Stimulated activated CD4-positive, alpha-beta T cell treated with anti-CD3 and anti-CD28 coated beads, Interleukin-15, amount 100 ng/mL, for 48 hours (primary cell): ENCODE data around the gene NGLY1.

Experiments used
- DNase-seq, 2 donors: peaks; one replicate each; pipeline ENCODE4 v3.0.0-alpha.2; 2020; ENCODE audit warnings: low read depth in 2 of 2

Gene NGLY1, protein sequence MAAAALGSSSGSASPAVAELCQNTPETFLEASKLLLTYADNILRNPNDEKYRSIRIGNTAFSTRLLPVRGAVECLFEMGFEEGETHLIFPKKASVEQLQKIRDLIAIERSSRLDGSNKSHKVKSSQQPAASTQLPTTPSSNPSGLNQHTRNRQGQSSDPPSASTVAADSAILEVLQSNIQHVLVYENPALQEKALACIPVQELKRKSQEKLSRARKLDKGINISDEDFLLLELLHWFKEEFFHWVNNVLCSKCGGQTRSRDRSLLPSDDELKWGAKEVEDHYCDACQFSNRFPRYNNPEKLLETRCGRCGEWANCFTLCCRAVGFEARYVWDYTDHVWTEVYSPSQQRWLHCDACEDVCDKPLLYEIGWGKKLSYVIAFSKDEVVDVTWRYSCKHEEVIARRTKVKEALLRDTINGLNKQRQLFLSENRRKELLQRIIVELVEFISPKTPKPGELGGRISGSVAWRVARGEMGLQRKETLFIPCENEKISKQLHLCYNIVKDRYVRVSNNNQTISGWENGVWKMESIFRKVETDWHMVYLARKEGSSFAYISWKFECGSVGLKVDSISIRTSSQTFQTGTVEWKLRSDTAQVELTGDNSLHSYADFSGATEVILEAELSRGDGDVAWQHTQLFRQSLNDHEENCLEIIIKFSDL

DNA sequence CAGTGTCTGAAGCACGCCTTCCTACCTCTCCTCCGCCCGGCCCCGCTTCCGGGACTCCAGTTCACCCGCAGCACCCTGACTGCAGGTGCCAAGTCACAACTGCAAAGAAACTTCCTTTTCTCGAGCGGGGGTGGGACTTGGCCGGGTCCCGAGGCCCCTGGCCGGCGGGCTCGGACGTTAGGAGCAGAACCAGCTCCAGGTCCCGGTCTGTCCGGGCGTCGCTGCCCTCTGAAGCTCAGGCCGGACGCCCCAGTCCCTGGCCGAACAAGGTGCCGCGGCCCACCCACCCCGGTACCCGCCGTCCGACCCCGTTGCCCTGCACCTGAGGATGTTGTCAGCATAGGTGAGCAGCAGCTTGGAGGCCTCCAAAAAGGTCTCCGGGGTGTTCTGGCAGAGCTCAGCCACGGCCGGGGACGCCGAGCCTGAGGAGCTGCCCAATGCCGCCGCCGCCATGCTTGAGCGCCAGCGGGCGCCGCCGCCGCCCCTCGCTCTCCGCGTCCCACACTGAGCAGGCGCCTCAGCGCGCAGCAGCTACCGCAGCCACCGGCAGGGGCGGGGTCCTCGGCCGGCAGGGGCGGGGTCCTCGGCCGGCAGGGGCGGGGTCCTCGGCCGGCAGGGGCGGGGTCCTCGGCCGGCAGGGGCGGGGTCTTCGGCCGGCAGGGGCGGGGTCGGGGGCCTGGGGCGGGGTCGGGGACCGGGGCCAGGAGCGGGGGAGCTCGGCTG, at the start of gene NGLY1:
Gene NGLY1, minus strand, starts transcription at position 506 of the 723 bp plus-strand sequence. Its CDS starts 53 bp downstream, at position 453.
- peak; percentile 69 to 78 for DNase-seq

GRCh38 chr3:25831578-25831977, 48.3 kb upstream of the NGLY1 start:
- DNase-seq, result no peak

- no peak for DNase-seq
Measured at GRCh38 chr3:25830373-25831280, 47.4 kb upstream of the NGLY1 start.

DNA sequence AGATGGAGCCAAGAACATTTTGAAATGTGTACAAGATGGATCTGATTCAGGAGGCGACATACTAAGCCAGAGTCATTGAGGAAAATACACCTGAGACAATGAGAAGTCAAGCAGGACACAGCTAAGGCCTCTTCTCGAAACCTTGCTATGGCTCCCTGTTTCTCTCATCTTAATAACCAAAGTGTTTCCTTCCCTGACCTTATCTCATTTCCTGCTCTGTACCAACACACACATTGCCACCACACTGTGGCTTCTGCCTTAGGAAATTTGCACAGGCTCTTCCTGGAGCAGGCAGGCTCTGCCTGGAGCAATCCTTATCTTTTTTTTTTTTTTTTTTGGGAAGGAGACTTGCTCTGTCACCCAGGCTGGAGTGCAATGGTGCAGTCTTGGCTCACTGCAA, 43.3 kb upstream of the NGLY1 start:
- DNase-seq, result no peak

GRCh38 chr3:25823314-25823713, 40.1 kb upstream of the NGLY1 start:
- no peak for DNase-seq

- DNase-seq, result no peak
Measured at GRCh38 chr3:25821746-25822573, 38.7 kb upstream of the NGLY1 start.

GRCh38 chr3:25820816-25821486, 37.7 kb upstream of the NGLY1 start:
- no peak for DNase-seq

GRCh38 chr3:25820366-25820765, 37.1 kb upstream of the NGLY1 start:
- no peak for DNase-seq

GRCh38 chr3:25818335-25818734, 35.1 kb upstream of the NGLY1 start:
- DNase-seq, result no peak

DNA sequence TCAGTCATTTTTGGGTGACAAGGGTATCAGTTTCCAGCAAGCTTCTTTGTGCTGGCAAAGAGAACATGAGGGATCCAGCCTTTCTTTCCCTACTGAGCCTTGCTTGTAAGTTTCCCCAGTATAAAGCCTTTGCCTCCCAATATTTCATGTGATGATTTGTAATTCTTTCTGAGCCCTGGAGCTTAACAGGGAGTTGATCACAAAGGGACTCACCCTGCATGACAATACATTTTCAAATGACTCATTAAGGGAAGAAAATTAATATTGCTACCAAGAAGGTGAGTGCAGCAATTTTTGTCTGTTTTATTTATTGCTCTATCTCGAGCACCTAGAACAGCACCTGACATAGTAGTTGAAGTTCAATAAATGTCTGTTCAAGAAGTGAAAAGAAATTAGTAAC, 34.4 kb upstream of the NGLY1 start:
- DNase-seq, result no peak

GRCh38 chr3:25817107-25817506, 33.9 kb upstream of the NGLY1 start:
- DNase-seq, result no peak

GRCh38 chr3:25812644-25813043, 29.4 kb upstream of the NGLY1 start:
- no peak for DNase-seq

DNA sequence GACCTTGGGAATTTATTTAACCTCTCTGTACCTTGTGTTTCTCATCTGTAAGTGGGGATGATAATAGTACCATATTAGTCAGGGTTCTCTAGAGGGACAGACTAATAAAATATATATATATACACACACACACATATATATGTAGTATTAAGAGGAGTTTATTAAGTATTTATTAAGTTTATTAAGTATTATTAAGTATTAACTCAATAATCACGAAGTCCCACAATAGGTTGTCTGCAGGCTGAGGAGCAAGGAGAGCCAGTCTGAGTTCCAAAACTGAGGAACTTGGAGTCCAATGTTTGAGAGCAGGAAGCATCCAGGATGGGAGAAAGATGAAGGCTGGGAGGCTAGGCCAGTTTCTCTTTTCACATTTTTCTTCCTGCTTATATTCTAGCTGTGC, 21.4 kb upstream of the NGLY1 start:
- no peak for DNase-seq

- no peak for DNase-seq
Measured at GRCh38 chr3:25803833-25804232, 20.6 kb upstream of the NGLY1 start.

GRCh38 chr3:25801786-25802185, 18.5 kb upstream of the NGLY1 start:
- DNase-seq, result no peak

DNA sequence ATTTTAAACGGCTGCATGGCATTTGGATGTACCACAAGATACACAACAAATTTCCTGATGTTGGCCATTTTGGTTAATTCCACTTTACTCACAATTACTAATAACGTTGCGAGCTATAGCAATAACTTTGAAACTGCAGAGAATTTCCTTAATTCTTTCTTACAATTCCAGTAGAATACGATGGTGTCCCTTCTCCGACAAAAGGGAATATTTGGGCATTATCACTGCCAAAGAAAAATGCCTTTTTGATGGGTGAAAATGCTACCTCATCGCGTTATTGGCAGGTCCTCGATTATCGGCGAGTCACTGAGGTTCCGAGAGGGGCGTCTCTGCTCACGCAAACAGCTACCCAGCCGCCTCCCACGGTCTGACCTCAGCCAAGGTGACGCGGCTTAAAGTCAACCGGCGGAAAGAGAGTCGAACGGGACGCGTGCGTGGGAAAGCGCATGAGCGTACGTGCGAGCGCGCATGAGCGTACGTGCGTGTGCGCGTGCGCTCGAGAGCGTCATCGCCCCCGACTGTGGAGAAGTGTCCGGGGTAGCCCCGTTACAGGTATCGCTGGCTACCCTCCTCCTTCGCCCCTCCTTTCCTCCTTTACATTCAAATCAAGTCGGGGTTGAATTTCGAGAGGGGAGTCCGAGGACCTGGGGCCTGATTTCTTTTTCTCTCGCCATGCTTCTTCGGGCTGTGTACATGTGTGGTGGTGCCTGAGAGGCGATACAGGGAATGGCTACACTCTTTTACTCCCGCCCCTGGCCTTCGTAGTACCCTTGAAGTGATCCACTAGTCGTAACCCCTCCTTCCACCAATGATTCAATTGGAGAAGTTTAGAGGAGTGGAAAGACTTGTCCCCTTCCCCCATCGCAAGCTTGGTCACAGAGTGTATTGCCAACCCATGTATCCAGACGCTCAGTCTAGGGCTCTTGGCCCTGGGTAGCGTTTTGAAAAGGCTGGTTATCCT, 6.6 kb upstream of the NGLY1 start, which contains the start of gene OXSM:
Gene OXSM, plus strand, starts transcription at position 495 of the 961 bp plus-strand sequence. CDS start 931 bp downstream, outside the sequence.
- peak; percentile 92 to 96 for DNase-seq

DNA sequence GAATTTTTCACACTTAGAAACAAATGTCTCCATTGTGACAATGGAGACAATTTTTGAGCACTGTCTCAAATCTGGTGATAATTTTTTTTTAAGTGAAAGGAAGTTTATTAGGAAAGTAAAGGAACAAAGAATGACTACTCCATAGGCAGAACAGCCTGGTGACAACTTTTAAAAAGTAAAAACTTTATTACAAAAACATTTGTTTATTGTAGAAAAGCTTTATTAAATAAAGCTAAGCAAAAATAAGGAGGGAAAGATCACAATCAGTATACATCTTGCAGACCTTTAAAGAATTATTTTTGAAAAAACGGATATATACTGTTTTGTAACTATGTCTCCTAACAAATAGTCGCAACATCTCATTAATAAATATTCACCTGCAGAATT, 6.0 kb upstream of the NGLY1 start:
- no peak for DNase-seq

- no peak for DNase-seq
Measured at GRCh38 chr3:25787689-25788088, 4.4 kb upstream of the NGLY1 start.

DNA sequence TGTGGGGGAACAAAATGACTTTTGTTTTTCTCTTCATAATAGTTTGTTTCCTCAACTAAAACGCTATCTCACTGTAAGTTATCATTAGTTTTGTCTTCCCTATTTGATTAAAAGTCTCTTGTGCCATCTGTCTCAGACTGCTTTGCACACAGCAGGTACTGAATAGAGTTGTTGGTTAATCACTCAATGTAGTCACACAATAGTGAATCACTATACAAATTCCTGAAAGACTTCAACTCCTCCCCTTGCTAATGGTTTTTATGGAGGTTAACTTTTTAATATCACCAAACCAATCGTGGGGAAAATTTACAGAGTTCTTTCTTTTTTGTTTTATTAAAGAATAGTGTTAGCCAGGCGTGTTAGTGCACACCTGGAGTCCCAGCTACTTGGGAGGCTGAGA, 2.6 kb upstream of the NGLY1 start:
- DNase-seq, result no peak
